Keratinocyte (primary cell): ENCODE measurements around the gene LEFTY2. TPM values are rescaled to one million over a fixed set of nuclear protein-coding genes. Genes with fewer than 3 reads are reported as not detected.
A peak's percentile ranks its signal among the peaks of the same experiment; 100 is the strongest.

Experiments
- DNase-seq: peaks from one replicate; pipeline ENCODE4 v3.0.0-alpha.2; 2011; ENCODE audit warnings: low read depth, missing footprints, low spot score
- FAIRE-seq: peaks from 2 replicates; lab custom pipeline; 2011; peaks lifted over from hg19 to GRCh38; lab: Jason Lieb, UNC
- H2AFZ ChIP-seq: 2 replicates; pipeline ENCODE4 v1.6.0; 2012; ENCODE audit warnings: low read length, control low read depth, inconsistent platforms; ENCODE audit not compliant: control insufficient read depth
- H3K27ac ChIP-seq: 2 replicates; pipeline ENCODE4 v1.5.1; 2011; ENCODE audit warnings: low read length; ENCODE audit not compliant: control insufficient read depth, insufficient read depth
- H3K27me3 ChIP-seq: 3 replicates; pipeline ENCODE4 v1.6.0; 2011; ENCODE audit warnings: low read length; ENCODE audit not compliant: control insufficient read depth, insufficient read depth; ENCODE audit errors: extremely low read depth
- H3K36me3 ChIP-seq, 2 experiments: 2 replicates in 1 of 2; 3 replicates in 1 of 2; pipeline ENCODE4 v1.5.1; 2011; ENCODE audit warnings: low read length in 2 of 2, mild to moderate bottlenecking in 1 of 2; ENCODE audit not compliant: control insufficient read depth in 2 of 2, insufficient read depth in 2 of 2; ENCODE audit errors: extremely low read depth in 1 of 2
- H3K4me1 ChIP-seq: 3 replicates; pipeline ENCODE4 v1.5.1; 2011; ENCODE audit warnings: low read length; ENCODE audit not compliant: control insufficient read depth, insufficient read depth; ENCODE audit errors: extremely low read depth
- H3K4me2 ChIP-seq: 3 replicates; pipeline ENCODE4 v1.6.0; 2011; ENCODE audit warnings: low read depth, low read length; ENCODE audit not compliant: control insufficient read depth, insufficient read depth; ENCODE audit errors: extremely low read depth
- H3K4me3 ChIP-seq, 3 experiments: fragments of 200-600 bp in 1 of 3; sonication (generic) in 1 of 3; 2 replicates in 2 of 3; 3 replicates in 1 of 3; pipeline ENCODE4 v1.5.1; 2011 to 2016; ENCODE audit warnings: low read length in 3 of 3, mild to moderate bottlenecking in 3 of 3, control low read depth in 2 of 3, inconsistent platforms in 1 of 3, low read depth in 1 of 3, mixed read lengths in 1 of 3, mixed run types in 1 of 3, moderate library complexity in 1 of 3; ENCODE audit not compliant: control insufficient read depth in 2 of 3, insufficient read depth in 2 of 3; ENCODE audit errors: extremely low read depth in 1 of 3
- H3K79me2 ChIP-seq: 2 replicates; pipeline ENCODE4 v1.6.0; 2012; ENCODE audit warnings: low read length; ENCODE audit not compliant: control insufficient read depth, insufficient read depth
- H3K9ac ChIP-seq: 3 replicates; pipeline ENCODE4 v1.6.0; 2011; ENCODE audit warnings: low read length; ENCODE audit not compliant: control insufficient read depth, insufficient read depth; ENCODE audit errors: extremely low read depth
- H3K9me1 ChIP-seq: 3 replicates; pipeline ENCODE4 v1.6.0; 2011; ENCODE audit warnings: low read length; ENCODE audit not compliant: control insufficient read depth, insufficient read depth; ENCODE audit errors: extremely low read depth
- H3K9me3 ChIP-seq: 2 replicates; pipeline ENCODE4 v1.5.1; 2012; ENCODE audit warnings: low read depth, low read length; ENCODE audit not compliant: control insufficient read depth
- H4K20me1 ChIP-seq: 3 replicates; pipeline ENCODE4 v1.6.0; 2011; ENCODE audit warnings: low read length; ENCODE audit not compliant: control insufficient read depth, insufficient read depth; ENCODE audit errors: extremely low read depth
- CTCF ChIP-seq, 3 experiments: IDR thresholded peaks in 1 of 3; conservative IDR thresholded peaks in 1 of 3; optimal IDR thresholded peaks in 1 of 3; 2 replicates in 2 of 3; 3 replicates in 1 of 3; pipeline versions ENCODE3 to v1.5.1; 2011; ENCODE audit warnings: low read length in 3 of 3, mild to moderate bottlenecking in 3 of 3, moderate library complexity in 2 of 3, control low read depth in 1 of 3, inconsistent platforms in 1 of 3; ENCODE audit not compliant: insufficient read depth in 2 of 3; ENCODE audit errors: extremely low read depth in 1 of 3
- EZH2 ChIP-seq: IDR thresholded peaks from one replicate; pipeline ENCODE4 v1.6.1; 2012; ENCODE audit warnings: inconsistent platforms, mild to moderate bottlenecking, low read length, moderate library complexity
- dilution Hi-C: fragments of 300-500 bp; cut with MboI; formaldehyde crosslinking; loops from one replicate; pipeline ENCODE4 v1.7.0; 2020; ENCODE audit warnings: low sequenced_read_pairs; ENCODE audit not compliant: extremely low pct_ligation_motif_present
- polyA plus RNA-seq, 5 experiments: library from polyadenylated mRNA; depleted of rRNA in 3 of 5; stranded (reverse) in 3 of 5; stranded (forward) in 1 of 5; unstranded in 1 of 5; fragments of >200 nt; gene quantifications; 1 replicate in 1 of 5; 2 replicates in 3 of 5; 3 replicates in 1 of 5; pipeline versions ENCODE4 v1.2.1 to v1.2.3, GENCODE V29; 2011 to 2012; ENCODE audit warnings: missing spikeins in 2 of 5, low read depth in 1 of 5, low replicate concordance in 1 of 5

LEFTY2 gene
- polyA plus RNA-seq, 1 donor (not counting 4 experiments of a cell fraction or from before 2014, with no cell fraction given), result not detected

- FAIRE-seq (peak; percentile 94), DNase-seq (peak; percentile 96)
- Histone ChIP-seq H3K9ac (peak overlapping the region; percentile 95), H3K4me2 (peak overlapping the region; percentile 93), H3K27ac (peak overlapping the region; percentile 77), H4K20me1 (peaks cover 7% of the 10 kb centered on the region), H3K9me3 (no peaks in the 10 kb centered on the region), H3K79me2 (peaks cover 11% of the 10 kb centered on the region), H3K36me3 (peaks cover 4 to 22% of the 10 kb centered on the region in 2 experiments), H3K9me1 (peaks cover 6% of the 10 kb centered on the region), H3K4me3 (peak overlapping the region; percentile 12 to 98 (median 97)), H3K27me3 (no peaks in the 10 kb centered on the region), H3K4me1 (peaks cover 44% of the 10 kb centered on the region), H2AFZ (no peak overlapping the region)
- no peak for TF ChIP-seq CTCF (optimal IDR thresholded peaks at IDR 0.05 in 1 of 3, IDR thresholded peaks at IDR 0.05 in 1 of 3, conservative IDR thresholded peaks at IDR 0.05 in 1 of 3; ENCODE audit: extremely low read depth in 1 of 3, insufficient read depth in 2 of 3, low read length in 3 of 3)
- TF ChIP-seq EZH2, result no peak
- dilution Hi-C loops, result no loop called here
These were observed 19.0 kb downstream of the LEFTY2 start for GRCh38 chr1:225921734-225922709.

- dilution Hi-C loops, result no loop called here
- Histone ChIP-seq H3K27me3 (no peaks in the 10 kb centered on the region), H3K4me1 (peaks cover 65% of the 10 kb centered on the region), H3K9ac (peak overlapping the region; percentile 60), H4K20me1 (peaks cover 7% of the 10 kb centered on the region), H3K27ac (peak overlapping the region; percentile 73), H3K4me2 (peak overlapping the region; percentile 50), H3K9me1 (peaks cover 9% of the 10 kb centered on the region), H3K9me3 (no peaks in the 10 kb centered on the region), H3K4me3 (no peak overlapping the region), H2AFZ (no peak overlapping the region), H3K79me2 (peaks cover 11% of the 10 kb centered on the region), H3K36me3 (peaks cover 4 to 22% of the 10 kb centered on the region in 2 experiments)
- TF ChIP-seq CTCF (optimal IDR thresholded peaks at IDR 0.05 in 1 of 3, IDR thresholded peaks at IDR 0.05 in 1 of 3, conservative IDR thresholded peaks at IDR 0.05 in 1 of 3; ENCODE audit: extremely low read depth in 1 of 3, insufficient read depth in 2 of 3, low read length in 3 of 3), result no peak
- TF ChIP-seq EZH2, result no peak
- FAIRE-seq (peak; percentile 93), DNase-seq (peak; percentile 48)
These were observed 21.1 kb downstream of the LEFTY2 start for GRCh38 chr1:225919906-225920305.
